Suprapubic skin (tissue), 4 donors: ENCODE measurements around the gene KCTD14. TPM values are rescaled to one million over a fixed set of nuclear protein-coding genes. Genes with fewer than 3 reads are reported as not detected.

Experiments
- DNase-seq, 2 donors: peaks; one replicate each; pipeline ENCODE4 v3.0.0-alpha.2; 2019; ENCODE audit warnings: low spot score in 2 of 2
- H3K27ac ChIP-seq: fragments of 200-600 bp; sonication (generic); one replicate; pipeline ENCODE4 v1.5.1; 2019
- H3K27me3 ChIP-seq: fragments of 200-600 bp; sonication (generic); one replicate; pipeline ENCODE4 v1.5.1; 2019
- H3K36me3 ChIP-seq: fragments of 200-600 bp; sonication (generic); one replicate; pipeline ENCODE4 v1.5.1; 2019
- H3K4me1 ChIP-seq: fragments of 200-600 bp; sonication (generic); one replicate; pipeline ENCODE4 v1.5.1; 2019
- H3K4me3 ChIP-seq: fragments of 200-600 bp; sonication (generic); one replicate; pipeline ENCODE4 v1.5.1; 2019; ENCODE audit warnings: mild to moderate bottlenecking
- H3K9me3 ChIP-seq: fragments of 200-600 bp; sonication (generic); one replicate; pipeline ENCODE4 v1.5.1; 2019
- EP300 ChIP-seq: sonication (generic); formaldehyde crosslinking; IDR thresholded peaks from one replicate; pipeline ENCODE4 v1.6.1; 2017; ENCODE audit warnings: antibody characterized with exemption
- POLR2A ChIP-seq, 2 donors: fragments of 450-650 bp; IDR thresholded peaks; one replicate each; pipeline ENCODE4 v1.6.1; 2017; ENCODE audit warnings: antibody characterized with exemption in 2 of 2, mild to moderate bottlenecking in 2 of 2, moderate library complexity in 2 of 2
- POLR2AphosphoS5 ChIP-seq, 3 donors: sonication (generic); formaldehyde crosslinking; IDR thresholded peaks; one replicate each; pipeline ENCODE4 v1.6.1; 2017; ENCODE audit warnings: antibody characterized with exemption in 3 of 3
- WGBS: methylation state at CpG from one replicate; pipeline ENCODE4 v1.1.5; 2018; 5-methylcytosine and 5-hydroxymethylcytosine counted together
- total RNA-seq, 4 donors: library from RNA; depleted of rRNA; stranded (reverse); fragments of >200 nt; gene quantifications; one replicate each; pipeline ENCODE4 v1.1.0, GENCODE V29; 2016
- TF ChIP-seq, protein P1 (sequence below), 2 donors: fragments of 200-600 bp in 1 of 2; fragments of 450-650 bp in 1 of 2; sonication (generic) in 1 of 2; IDR thresholded peaks; one replicate each; pipeline ENCODE4 v1.5.1; 2016 to 2019; ENCODE audit warnings: antibody characterized with exemption in 2 of 2, mild to moderate bottlenecking in 1 of 2, moderate library complexity in 1 of 2

The KCTD14 gene
- total RNA-seq, 4 donors from 2014 or later, result 1.8 to 6.0 (median 3.3) TPM

DNA sequence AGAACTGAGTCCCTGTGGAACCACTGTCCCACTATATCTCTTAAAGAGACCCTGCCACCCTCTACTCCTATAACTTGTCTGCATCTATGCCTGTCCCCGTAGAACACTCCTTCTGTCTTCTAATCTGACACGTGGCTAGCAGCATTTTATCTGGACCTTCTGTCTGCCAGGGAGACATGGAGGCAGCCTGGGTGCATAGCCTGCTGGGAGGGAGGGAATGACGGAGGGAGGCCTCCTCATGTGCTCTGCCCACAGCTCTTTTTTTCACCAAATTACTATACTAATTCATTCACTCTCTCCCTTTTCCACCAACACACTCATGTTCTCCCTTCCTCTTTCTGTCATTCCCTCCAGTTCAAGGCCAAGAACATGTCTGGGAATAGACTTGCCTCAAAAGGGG lies 33.0 kb upstream of the KCTD14 start:
- TF ChIP-seq POLR2A (IDR thresholded peaks at IDR 0.05) (no peak), POLR2AphosphoS5 (IDR thresholded peaks at IDR 0.05) (no peak), EP300 (no peak)
- TF ChIP-seq, protein P1, sequence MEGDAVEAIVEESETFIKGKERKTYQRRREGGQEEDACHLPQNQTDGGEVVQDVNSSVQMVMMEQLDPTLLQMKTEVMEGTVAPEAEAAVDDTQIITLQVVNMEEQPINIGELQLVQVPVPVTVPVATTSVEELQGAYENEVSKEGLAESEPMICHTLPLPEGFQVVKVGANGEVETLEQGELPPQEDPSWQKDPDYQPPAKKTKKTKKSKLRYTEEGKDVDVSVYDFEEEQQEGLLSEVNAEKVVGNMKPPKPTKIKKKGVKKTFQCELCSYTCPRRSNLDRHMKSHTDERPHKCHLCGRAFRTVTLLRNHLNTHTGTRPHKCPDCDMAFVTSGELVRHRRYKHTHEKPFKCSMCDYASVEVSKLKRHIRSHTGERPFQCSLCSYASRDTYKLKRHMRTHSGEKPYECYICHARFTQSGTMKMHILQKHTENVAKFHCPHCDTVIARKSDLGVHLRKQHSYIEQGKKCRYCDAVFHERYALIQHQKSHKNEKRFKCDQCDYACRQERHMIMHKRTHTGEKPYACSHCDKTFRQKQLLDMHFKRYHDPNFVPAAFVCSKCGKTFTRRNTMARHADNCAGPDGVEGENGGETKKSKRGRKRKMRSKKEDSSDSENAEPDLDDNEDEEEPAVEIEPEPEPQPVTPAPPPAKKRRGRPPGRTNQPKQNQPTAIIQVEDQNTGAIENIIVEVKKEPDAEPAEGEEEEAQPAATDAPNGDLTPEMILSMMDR (IDR thresholded peaks at IDR 0.05), result no peak
- Histone ChIP-seq H3K27ac (no peak overlapping the region), H3K36me3 (no peaks in the 10 kb centered on the region), H3K4me1 (peaks cover under 1% of the 10 kb centered on the region), H3K27me3 (no peaks in the 10 kb centered on the region), H3K9me3 (no peaks in the 10 kb centered on the region), H3K4me3 (no peak overlapping the region)
- no peak for DNase-seq
- 90% methylated on average over 3 of the region's 3 CpGs for WGBS

DNA sequence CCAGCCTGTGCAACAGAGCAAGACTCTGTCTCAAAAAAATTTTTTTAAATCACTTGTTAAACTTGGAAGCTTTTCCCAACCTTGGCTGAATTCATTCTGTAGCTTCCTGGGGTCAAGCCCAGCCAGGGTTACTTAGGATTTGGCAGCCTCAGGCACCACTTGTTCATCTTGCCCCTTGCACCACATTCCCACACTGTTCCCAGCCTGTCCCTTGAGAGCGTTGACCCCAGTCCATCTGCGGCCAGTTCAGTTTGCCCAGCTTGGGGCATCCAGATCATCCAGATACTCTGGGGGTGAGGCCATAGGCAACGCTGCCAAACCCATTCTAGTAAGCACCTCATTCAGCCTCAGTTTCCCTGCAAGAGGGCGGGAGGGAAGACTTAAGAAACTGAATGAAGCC lies 31.9 kb upstream of the KCTD14 start:
- Histone ChIP-seq H3K27me3 (no peaks in the 10 kb centered on the region), H3K9me3 (no peaks in the 10 kb centered on the region), H3K36me3 (no peaks in the 10 kb centered on the region), H3K4me3 (no peak overlapping the region), H3K27ac (no peak overlapping the region), H3K4me1 (no peaks in the 10 kb centered on the region)
- TF ChIP-seq POLR2A (IDR thresholded peaks at IDR 0.05), result no peak
- TF ChIP-seq, protein P1 (IDR thresholded peaks at IDR 0.05), result no peak
- TF ChIP-seq POLR2AphosphoS5 (IDR thresholded peaks at IDR 0.05), result no peak
- no peak for TF ChIP-seq EP300
- WGBS, result 96% methylated on average over 4 of the region's 4 CpGs
- no peak for DNase-seq

DNA sequence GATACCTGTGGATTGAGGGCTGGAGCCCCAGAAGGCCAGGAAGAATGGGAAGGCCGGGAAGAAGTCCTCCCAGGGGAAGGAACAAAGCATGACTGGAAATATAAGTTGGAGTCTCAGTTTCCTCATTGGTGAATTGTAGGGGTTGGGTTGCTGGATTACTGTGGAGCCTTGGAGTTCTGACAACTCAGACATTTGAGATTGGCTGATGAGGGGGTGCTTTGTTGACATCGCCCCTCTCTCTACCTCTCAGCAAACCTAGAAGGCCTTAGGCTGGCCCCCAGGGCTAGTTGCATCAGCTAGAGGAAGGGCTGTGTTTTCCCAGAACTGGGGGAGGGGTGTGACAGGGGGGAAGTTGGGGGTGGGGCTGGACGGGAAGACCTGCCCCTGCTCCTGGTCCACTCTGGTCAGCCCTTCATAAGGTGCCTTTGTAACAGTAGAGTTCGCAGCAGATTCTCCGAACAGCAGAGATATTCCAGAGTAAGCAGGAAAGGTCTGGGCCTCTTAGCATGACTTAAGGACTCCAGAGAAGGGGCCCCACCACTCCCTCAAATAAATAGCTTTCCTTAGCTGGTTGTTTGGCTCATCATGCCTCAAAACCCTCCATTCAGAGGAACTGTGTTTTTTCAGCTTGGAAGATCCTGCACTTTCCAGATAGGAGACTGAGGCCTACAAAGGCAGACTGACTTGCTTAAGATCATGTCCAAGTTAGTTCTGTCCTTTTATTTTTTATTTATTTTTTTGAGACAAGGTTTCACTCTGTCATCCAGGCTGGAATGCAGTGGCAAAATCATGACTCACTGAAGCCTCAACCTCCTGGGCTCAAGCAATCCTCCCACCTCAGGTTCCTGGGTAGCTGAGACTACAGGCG lies 28.1 kb upstream of the KCTD14 start:
- H3K4me1 ChIP-seq, result peaks cover 3% of the 10 kb centered on the region
- H3K4me3 ChIP-seq, result no peak overlapping the region
- no peaks in the 10 kb centered on the region for H3K36me3 ChIP-seq
- WGBS, result 74% methylated on average over 6 of the region's 6 CpGs
- no peak overlapping the region for H3K27ac ChIP-seq
- TF ChIP-seq POLR2AphosphoS5 (IDR thresholded peaks at IDR 0.05) (no peak), POLR2A (IDR thresholded peaks at IDR 0.05) (no peak), EP300 (no peak)
- TF ChIP-seq, protein P1 (IDR thresholded peaks at IDR 0.05), result no peak
- H3K27me3 ChIP-seq, result no peaks in the 10 kb centered on the region
- no peak for DNase-seq
- H3K9me3 ChIP-seq, result no peaks in the 10 kb centered on the region

DNA sequence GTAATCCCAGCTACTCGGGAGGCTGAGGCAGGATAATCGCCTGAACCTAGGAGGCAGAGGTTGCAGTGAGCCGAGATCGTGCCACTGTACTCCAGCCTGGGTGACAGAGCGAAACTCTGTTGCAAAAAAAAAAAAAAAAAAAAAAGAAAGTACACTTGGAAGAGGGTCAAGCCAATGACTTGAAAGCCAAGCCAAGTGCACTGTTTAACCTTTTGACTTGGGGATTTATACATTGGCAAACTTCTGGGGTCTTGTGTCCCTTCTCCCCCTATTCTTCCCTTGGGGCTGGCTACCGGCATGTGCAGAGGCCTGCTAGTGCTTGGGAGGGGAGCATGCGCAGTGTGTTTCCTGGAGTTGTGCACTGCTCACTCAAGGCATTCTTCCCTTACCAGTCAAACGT lies 26.3 kb upstream of the KCTD14 start:
- WGBS, result 81% methylated on average over 8 of the region's 8 CpGs
- no peaks in the 10 kb centered on the region for H3K27me3 ChIP-seq
- TF ChIP-seq POLR2A (IDR thresholded peaks at IDR 0.05), result no peak
- TF ChIP-seq, protein P1 (IDR thresholded peaks at IDR 0.05), result no peak
- TF ChIP-seq POLR2AphosphoS5 (IDR thresholded peaks at IDR 0.05), result no peak
- no peak for TF ChIP-seq EP300

DNA sequence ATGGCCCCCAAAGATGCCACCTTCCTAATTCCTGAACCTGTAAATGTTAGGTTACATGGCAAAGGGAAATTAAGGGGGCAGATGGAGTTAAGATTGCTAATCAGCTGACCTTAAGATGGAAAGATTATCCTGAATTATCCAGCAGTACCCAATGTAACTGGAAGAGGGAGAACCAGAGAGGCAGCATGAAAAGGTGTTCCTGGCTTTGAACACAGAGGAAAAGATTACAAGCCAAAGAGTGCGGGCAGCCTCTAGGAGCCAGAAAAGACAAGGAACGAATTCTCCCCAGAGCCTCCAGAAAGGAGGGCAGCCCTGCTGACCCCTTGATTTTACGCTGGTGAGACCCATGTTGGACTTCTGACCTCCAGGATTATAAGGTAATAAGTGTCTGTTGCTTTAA lies 25.5 kb upstream of the KCTD14 start:
- H3K9me3 ChIP-seq, result no peaks in the 10 kb centered on the region
- H3K36me3 ChIP-seq, result no peaks in the 10 kb centered on the region
- no peak overlapping the region for H3K4me3 ChIP-seq
- TF ChIP-seq POLR2AphosphoS5 (IDR thresholded peaks at IDR 0.05) (no peak), POLR2A (IDR thresholded peaks at IDR 0.05) (no peak), EP300 (no peak)
- TF ChIP-seq, protein P1 (IDR thresholded peaks at IDR 0.05), result no peak
- 77% methylated on average over 3 of the region's 3 CpGs for WGBS
- peaks cover 14% of the 10 kb centered on the region for H3K4me1 ChIP-seq
- H3K27me3 ChIP-seq, result no peaks in the 10 kb centered on the region
- no peak for DNase-seq
- no peak overlapping the region for H3K27ac ChIP-seq

More for the DNA sequence above, 26.3 kb upstream of the KCTD14 start:
- Histone ChIP-seq H3K36me3 (no peaks in the 10 kb centered on the region), H3K27ac (no peak overlapping the region), H3K9me3 (no peaks in the 10 kb centered on the region), H3K4me1 (peaks cover 14% of the 10 kb centered on the region), H3K4me3 (no peak overlapping the region)
- DNase-seq, result no peak
